Measurements from ENCODE around the gene PSMD3. TPM values are rescaled to one million over a fixed set of nuclear protein-coding genes. Genes with fewer than 3 reads are reported as not detected.
"Not testable (repeated sequence)": the region's sequence is repeated elsewhere in the genome, so short reads cannot be mapped to it uniquely, and the experiment has no call there.

PSMD3 gene
- total RNA-seq, 1 experiment from 2014 or later: 179 TPM

DNA sequence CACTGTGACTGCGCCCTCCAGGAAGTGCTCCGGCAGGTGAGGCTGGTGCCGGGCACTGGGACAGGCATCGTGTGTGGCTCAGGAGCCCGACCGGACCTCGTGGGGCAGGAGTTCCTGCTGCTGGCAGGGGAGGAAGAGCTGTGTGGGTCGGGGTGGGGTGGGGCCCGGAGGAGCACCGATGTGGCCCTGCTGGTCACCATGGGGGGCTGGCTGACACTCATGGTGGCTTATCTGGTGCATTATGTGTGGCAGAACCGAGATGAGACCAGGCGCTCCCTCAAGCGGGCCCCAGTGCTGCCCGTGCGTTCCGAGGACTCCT lies 36.3 kb upstream of the PSMD3 start:
- BruUV-seq (replicated peaks): no TSS peak
- Mint-ChIP-seq H3K9me3 (ENCODE audit: unreplicated experiment) (no peaks in the 10 kb centered on the region), H3K36me3 (ENCODE audit: insufficient read depth, unreplicated experiment) (no peaks in the 10 kb centered on the region), H3K27ac (ENCODE audit: unreplicated experiment) (no peak overlapping the region), H3K4me3 (ENCODE audit: unreplicated experiment) (no peak overlapping the region), H3K4me1 (ENCODE audit: low read depth, unreplicated experiment) (peaks cover 4% of the 10 kb centered on the region), H3K27me3 (ENCODE audit: insufficient read depth, unreplicated experiment) (no peaks in the 10 kb centered on the region)
- no peak overlapping the region for H3K4me3 ChIP-seq (ENCODE audit: low read depth, low read length)
- POLR2A ChIA-PET: no interaction called here
- CTCF ChIA-PET: no interaction called here
- TF ChIP-seq, protein P1, sequence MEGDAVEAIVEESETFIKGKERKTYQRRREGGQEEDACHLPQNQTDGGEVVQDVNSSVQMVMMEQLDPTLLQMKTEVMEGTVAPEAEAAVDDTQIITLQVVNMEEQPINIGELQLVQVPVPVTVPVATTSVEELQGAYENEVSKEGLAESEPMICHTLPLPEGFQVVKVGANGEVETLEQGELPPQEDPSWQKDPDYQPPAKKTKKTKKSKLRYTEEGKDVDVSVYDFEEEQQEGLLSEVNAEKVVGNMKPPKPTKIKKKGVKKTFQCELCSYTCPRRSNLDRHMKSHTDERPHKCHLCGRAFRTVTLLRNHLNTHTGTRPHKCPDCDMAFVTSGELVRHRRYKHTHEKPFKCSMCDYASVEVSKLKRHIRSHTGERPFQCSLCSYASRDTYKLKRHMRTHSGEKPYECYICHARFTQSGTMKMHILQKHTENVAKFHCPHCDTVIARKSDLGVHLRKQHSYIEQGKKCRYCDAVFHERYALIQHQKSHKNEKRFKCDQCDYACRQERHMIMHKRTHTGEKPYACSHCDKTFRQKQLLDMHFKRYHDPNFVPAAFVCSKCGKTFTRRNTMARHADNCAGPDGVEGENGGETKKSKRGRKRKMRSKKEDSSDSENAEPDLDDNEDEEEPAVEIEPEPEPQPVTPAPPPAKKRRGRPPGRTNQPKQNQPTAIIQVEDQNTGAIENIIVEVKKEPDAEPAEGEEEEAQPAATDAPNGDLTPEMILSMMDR (IDR thresholded peaks at IDR 0.05; ENCODE audit: insufficient read depth in 1 of 2, low read depth in 1 of 2, low read length in 1 of 2, severe bottlenecking in 1 of 2, unreplicated experiment in 1 of 2): no peak
- H3K27me3 ChIP-seq (replicated peaks; ENCODE audit: control insufficient read depth, insufficient read depth, low read length): no peaks in the 10 kb centered on the region; the same call in none of the 2 replicates
- H3K9me3 ChIP-seq: no peaks in the 10 kb centered on the region
- no peak for DNase-seq
- H3K4me1 ChIP-seq: no peaks in the 10 kb centered on the region
- H3K36me3 ChIP-seq (ENCODE audit: control insufficient read depth, insufficient read depth, low read length): no peaks in the 10 kb centered on the region
- intact Hi-C loops (cut with micrococcal nuclease; ENCODE audit: unreplicated experiment): no loop called here

DNA sequence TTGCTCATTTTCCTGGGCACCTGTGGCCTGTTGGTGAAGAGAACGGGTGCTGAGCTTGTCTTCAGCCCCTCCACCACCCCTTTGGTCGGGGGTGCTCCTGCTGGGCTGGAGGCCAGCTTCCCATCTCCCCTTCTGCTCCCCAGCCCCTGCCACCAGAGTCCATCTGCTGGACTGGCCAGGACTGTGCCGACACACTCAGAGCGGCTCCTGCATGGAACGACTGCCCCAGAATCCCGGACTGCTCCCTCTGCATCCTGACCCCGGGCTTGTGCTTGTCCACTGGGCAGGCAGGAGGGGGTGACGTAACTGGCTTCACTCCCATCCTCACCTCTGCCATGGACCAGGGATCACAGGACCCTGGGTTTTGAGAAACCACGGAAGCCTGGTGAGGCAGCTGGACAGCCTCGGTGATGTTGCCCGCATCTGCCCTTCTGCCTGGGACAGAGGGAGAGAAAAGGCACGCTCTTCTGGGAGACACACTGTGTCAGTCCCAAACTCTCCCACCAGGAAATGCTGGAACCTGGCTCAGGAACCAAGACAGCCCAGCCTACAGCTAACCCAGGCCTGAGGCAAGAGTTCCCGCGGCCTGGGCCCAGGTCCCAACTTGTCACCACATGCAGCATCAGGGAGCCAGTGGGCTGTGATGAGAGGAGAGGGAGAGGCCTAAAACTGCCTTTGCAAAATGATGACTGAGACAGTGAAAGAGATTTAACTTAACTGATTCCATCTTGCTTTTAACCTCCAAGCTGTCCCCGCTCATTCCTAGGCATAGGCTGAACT lies 33.9 kb upstream of the PSMD3 start:
- Mint-ChIP-seq H3K36me3 (ENCODE audit: insufficient read depth, unreplicated experiment) (no peaks in the 10 kb centered on the region), H3K27me3 (ENCODE audit: insufficient read depth, unreplicated experiment) (no peaks in the 10 kb centered on the region), H3K9me3 (ENCODE audit: unreplicated experiment) (no peaks in the 10 kb centered on the region), H3K4me1 (ENCODE audit: low read depth, unreplicated experiment) (peaks cover 4% of the 10 kb centered on the region), H3K4me3 (ENCODE audit: unreplicated experiment) (no peak overlapping the region), H3K27ac (ENCODE audit: unreplicated experiment) (no peak overlapping the region)
- Histone ChIP-seq H3K9me3 (no peaks in the 10 kb centered on the region), H3K27me3 (replicated peaks; ENCODE audit: control insufficient read depth, insufficient read depth, low read length) (no peaks in the 10 kb centered on the region; the same call in none of the 2 replicates), H3K4me3 (ENCODE audit: low read depth, low read length) (no peak overlapping the region), H3K36me3 (ENCODE audit: control insufficient read depth, insufficient read depth, low read length) (no peaks in the 10 kb centered on the region), H3K4me1 (no peaks in the 10 kb centered on the region)
- ChIA-PET CTCF (no interaction called here), POLR2A (no interaction called here)
- DNase-seq: no peak
- intact Hi-C loops (cut with micrococcal nuclease; ENCODE audit: unreplicated experiment): no loop called here
- TF ChIP-seq, protein P1 (IDR thresholded peaks at IDR 0.05; ENCODE audit: insufficient read depth in 1 of 2, low read depth in 1 of 2, low read length in 1 of 2, severe bottlenecking in 1 of 2, unreplicated experiment in 1 of 2): no peak
- no TSS peak for BruUV-seq (replicated peaks)

DNA sequence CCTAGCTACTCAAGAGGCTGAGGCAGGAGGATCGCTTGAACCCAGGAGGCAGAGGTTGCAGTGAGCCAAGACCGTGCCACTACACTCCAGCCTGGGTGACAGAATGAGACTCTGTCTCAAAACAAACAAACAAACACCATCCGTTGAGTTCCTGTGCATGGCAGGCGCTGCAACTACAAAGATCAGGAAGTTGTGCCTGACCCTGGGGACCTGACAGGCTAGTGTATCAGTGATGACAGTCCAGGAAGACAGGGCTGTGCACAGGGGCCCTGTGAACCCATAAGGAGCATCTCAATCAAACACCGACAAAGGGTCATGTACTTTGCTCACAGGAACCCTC lies 32.1 kb upstream of the PSMD3 start:
- H3K4me1 Mint-ChIP-seq (ENCODE audit: low read depth, unreplicated experiment): peaks cover 12% of the 10 kb centered on the region
- H3K27me3 ChIP-seq (replicated peaks; ENCODE audit: control insufficient read depth, insufficient read depth, low read length); H3K4me3 Mint-ChIP-seq (ENCODE audit: unreplicated experiment); H3K9me3 Mint-ChIP-seq (ENCODE audit: unreplicated experiment); H3K27me3 Mint-ChIP-seq (ENCODE audit: insufficient read depth, unreplicated experiment); H3K4me3 ChIP-seq (ENCODE audit: low read depth, low read length); intact Hi-C loops (cut with micrococcal nuclease; ENCODE audit: unreplicated experiment); H3K9me3 ChIP-seq; H3K4me1 ChIP-seq; POLR2A ChIA-PET; H3K36me3 ChIP-seq (ENCODE audit: control insufficient read depth, insufficient read depth, low read length); CTCF ChIA-PET; DNase-seq; H3K36me3 Mint-ChIP-seq (ENCODE audit: insufficient read depth, unreplicated experiment); H3K27ac Mint-ChIP-seq (ENCODE audit: unreplicated experiment); BruUV-seq (replicated peaks): not testable (repeated sequence)

DNA sequence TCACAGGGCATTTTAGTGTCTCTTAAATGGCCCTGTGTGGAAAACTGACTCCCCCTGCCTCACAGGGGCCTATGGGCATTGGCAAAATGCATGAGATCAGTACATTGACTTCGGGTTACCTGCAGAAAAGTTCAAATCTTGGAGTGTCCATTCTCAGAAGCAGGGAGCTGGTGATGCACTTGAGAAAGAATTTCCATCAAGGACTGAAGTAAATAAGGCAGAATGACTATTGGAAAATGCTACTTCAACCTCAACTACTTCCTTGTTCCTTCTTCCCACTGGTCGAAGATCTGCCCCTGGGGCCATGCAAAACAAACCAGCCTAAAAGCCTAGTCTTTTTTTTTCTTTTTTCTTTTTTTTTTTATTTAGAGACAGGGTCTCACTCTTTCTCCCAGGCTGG lies 31.6 kb upstream of the PSMD3 start:
- no peak for DNase-seq
- ChIA-PET POLR2A (no interaction called here), CTCF (no interaction called here)
- Histone ChIP-seq H3K9me3 (no peaks in the 10 kb centered on the region), H3K4me3 (ENCODE audit: low read depth, low read length) (no peak overlapping the region), H3K36me3 (ENCODE audit: control insufficient read depth, insufficient read depth, low read length) (no peaks in the 10 kb centered on the region), H3K4me1 (peaks cover 10% of the 10 kb centered on the region; the same call in 1 of the 2 replicates), H3K27me3 (replicated peaks; ENCODE audit: control insufficient read depth, insufficient read depth, low read length) (no peaks in the 10 kb centered on the region; the same call in 1 of the 2 replicates)
- intact Hi-C loops (cut with micrococcal nuclease; ENCODE audit: unreplicated experiment): no loop called here
- Mint-ChIP-seq H3K27ac (ENCODE audit: unreplicated experiment) (no peak overlapping the region), H3K36me3 (ENCODE audit: insufficient read depth, unreplicated experiment) (no peaks in the 10 kb centered on the region), H3K9me3 (ENCODE audit: unreplicated experiment) (no peaks in the 10 kb centered on the region), H3K4me1 (ENCODE audit: low read depth, unreplicated experiment) (peaks cover 12% of the 10 kb centered on the region), H3K4me3 (ENCODE audit: unreplicated experiment) (no peak overlapping the region), H3K27me3 (ENCODE audit: insufficient read depth, unreplicated experiment) (no peaks in the 10 kb centered on the region)
- BruUV-seq (replicated peaks): no TSS peak
- TF ChIP-seq, protein P1 (IDR thresholded peaks at IDR 0.05; ENCODE audit: insufficient read depth in 1 of 2, low read depth in 1 of 2, low read length in 1 of 2, severe bottlenecking in 1 of 2, unreplicated experiment in 1 of 2): no peak
